ENCODE measurements around the gene VCL. TPM values are rescaled to one million over a fixed set of nuclear protein-coding genes. Genes with fewer than 3 reads are reported as not detected.
A peak's percentile ranks its signal among the peaks of the same experiment; 100 is the strongest.

Gene VCL
- total RNA-seq, 2 experiments from 2014 or later = 13.4 to 14.4 TPM

DNA sequence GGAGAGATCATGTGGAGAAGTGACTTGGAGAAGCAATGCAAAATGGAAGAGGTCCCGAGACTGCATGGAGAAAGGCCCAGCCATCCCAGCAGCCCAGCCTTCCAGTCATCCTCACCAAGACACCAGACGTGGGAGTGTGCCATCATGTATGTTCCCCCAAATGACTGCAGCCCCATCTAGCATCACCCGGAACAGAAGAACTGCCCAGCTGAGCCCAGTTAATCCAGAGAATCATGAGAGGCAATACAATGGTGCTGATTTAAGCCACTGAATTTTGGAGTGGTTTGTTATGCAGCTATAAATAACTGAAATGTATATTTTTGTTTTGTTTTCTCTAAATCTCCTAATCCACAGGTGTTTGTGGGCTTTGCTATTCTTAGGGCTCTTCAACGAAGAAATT, 22.5 kb upstream of the VCL start:
- no peaks in the 10 kb centered on the region for H3K27me3 Mint-ChIP-seq (ENCODE audit: low read depth)

DNA sequence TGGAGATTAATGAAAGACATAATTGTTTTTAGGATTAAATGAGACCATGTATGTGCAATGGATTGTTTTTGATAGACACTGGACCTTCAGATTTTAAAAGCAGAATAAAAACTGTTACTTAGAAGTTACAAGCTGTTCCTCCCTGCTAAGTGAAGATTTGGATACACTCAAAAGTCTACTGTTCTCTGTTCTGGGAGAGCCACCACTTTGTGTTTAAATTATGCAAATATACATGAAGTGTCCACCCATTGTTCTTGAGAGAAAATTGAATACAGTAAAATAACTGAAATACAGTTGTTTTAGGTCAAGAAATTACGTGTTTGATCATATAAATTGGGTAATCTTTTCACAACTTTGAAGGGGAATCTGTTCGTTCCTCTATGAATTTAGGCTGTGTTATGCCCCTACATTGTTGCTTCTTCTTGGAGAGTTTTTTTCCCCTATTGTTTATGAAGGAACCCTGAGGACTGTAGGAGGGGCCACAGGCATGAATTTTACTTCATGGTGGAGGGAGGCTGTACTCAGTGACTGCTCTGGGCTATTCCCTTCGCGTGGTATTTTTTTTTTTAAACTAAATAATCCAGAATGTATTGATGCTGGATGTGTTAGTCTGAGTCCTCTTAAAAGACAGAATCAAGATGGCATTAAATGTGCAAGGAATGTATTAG, 18.6 kb upstream of the VCL start:
- Mint-ChIP-seq H3K9me3 (peaks cover 3% of the 10 kb centered on the region), H3K36me3 (ENCODE audit: low read depth) (no peaks in the 10 kb centered on the region), H3K4me3 (no peak overlapping the region), H3K4me1 (ENCODE audit: low read depth) (peaks cover 9% of the 10 kb centered on the region), H3K27ac (no peak overlapping the region), H3K27me3 (ENCODE audit: low read depth) (no peaks in the 10 kb centered on the region)
- DNase-seq = no peak
- intact Hi-C loops (cut with micrococcal nuclease) = no loop called here
- CTCF ChIA-PET = no interaction called here

More for the DNA sequence above, 22.5 kb upstream of the VCL start:
- H3K9me3 Mint-ChIP-seq = peaks cover 3% of the 10 kb centered on the region
- intact Hi-C loops (cut with micrococcal nuclease) = no loop called here
- CTCF ChIA-PET = interaction anchor here (1.0 kb wide), 2 partner anchors 18 kb away, joined by 4 to 9 read pairs; no protein-coding TSS in a partner anchor
- no peak overlapping the region for H3K4me3 Mint-ChIP-seq
- H3K4me1 Mint-ChIP-seq (ENCODE audit: low read depth) = peaks cover 15% of the 10 kb centered on the region
- H3K36me3 Mint-ChIP-seq (ENCODE audit: low read depth) = no peaks in the 10 kb centered on the region
- no peak for DNase-seq
- H3K27ac Mint-ChIP-seq = no peak overlapping the region

DNA sequence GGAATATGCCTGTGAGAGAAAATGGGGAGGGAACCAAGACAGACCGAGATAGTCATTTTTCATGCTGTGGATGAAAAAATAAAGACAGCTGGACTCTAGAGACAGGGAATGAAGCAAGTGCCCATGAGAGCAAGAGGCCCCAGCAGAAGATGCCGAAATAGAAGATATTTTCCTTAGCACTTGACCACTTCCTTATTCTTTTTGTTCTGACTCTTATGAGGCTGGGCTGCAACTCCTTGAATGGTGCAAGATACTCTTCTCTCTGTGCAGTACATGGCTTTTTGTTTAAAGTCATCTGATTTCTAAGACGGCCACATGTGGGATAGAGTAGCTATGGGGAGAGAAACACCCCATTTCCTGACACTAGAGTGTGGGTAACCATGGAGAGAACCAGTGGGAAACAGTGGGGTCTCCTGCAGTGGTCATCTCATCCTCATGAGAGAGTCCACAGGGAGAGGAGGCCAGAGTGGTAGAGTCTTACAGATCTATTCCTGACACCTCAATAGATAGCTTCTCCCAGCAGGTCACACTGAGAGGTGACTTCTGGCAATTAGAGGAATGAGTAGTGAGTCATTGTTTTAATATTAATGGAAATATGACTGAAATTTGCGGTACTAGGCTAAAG, 18.0 kb upstream of the VCL start:
- intact Hi-C loops (cut with micrococcal nuclease) = no loop called here
- H3K27me3 Mint-ChIP-seq (ENCODE audit: low read depth) = no peaks in the 10 kb centered on the region
- no peak for DNase-seq
- no peak overlapping the region for H3K27ac Mint-ChIP-seq
- H3K4me1 Mint-ChIP-seq (ENCODE audit: low read depth) = peaks cover 5% of the 10 kb centered on the region
- CTCF ChIA-PET = no interaction called here
- no peak overlapping the region for H3K4me3 Mint-ChIP-seq
- H3K9me3 Mint-ChIP-seq = peaks cover 3% of the 10 kb centered on the region
- H3K36me3 Mint-ChIP-seq (ENCODE audit: low read depth) = no peaks in the 10 kb centered on the region

- DNase-seq = no peak
- intact Hi-C loops (cut with micrococcal nuclease) = no loop called here
- no peak overlapping the region for H3K27ac Mint-ChIP-seq
- no peaks in the 10 kb centered on the region for H3K27me3 Mint-ChIP-seq (ENCODE audit: low read depth)
- H3K4me3 Mint-ChIP-seq = no peak overlapping the region
- H3K4me1 Mint-ChIP-seq (ENCODE audit: low read depth) = peaks cover 5% of the 10 kb centered on the region
- no peaks in the 10 kb centered on the region for H3K36me3 Mint-ChIP-seq (ENCODE audit: low read depth)
- CTCF ChIA-PET = interaction anchor here (1.2 to 1.9 kb wide), 2 partner anchors 96 to 102 kb away, joined by 3 to 4 read pairs; no protein-coding TSS in a partner anchor
- H3K9me3 Mint-ChIP-seq = no peaks in the 10 kb centered on the region
Observed at GRCh38 chr10:73981812-73982211, 16.1 kb upstream of the VCL start.

GRCh38 chr10:73983096-73984047, 14.5 kb upstream of the VCL start:
- H3K4me1 Mint-ChIP-seq (ENCODE audit: low read depth) = peaks cover 5% of the 10 kb centered on the region
- no peaks in the 10 kb centered on the region for H3K9me3 Mint-ChIP-seq
- intact Hi-C loops (cut with micrococcal nuclease) = no loop called here
- no peaks in the 10 kb centered on the region for H3K27me3 Mint-ChIP-seq (ENCODE audit: low read depth)
- no peak for DNase-seq
- CTCF ChIA-PET = interaction anchor here (1.9 kb wide), 1 partner anchor 104 kb away, joined by 4 read pairs; no protein-coding TSS in a partner anchor
- H3K27ac Mint-ChIP-seq = no peak overlapping the region
- H3K36me3 Mint-ChIP-seq (ENCODE audit: low read depth) = no peaks in the 10 kb centered on the region
- no peak overlapping the region for H3K4me3 Mint-ChIP-seq

DNA sequence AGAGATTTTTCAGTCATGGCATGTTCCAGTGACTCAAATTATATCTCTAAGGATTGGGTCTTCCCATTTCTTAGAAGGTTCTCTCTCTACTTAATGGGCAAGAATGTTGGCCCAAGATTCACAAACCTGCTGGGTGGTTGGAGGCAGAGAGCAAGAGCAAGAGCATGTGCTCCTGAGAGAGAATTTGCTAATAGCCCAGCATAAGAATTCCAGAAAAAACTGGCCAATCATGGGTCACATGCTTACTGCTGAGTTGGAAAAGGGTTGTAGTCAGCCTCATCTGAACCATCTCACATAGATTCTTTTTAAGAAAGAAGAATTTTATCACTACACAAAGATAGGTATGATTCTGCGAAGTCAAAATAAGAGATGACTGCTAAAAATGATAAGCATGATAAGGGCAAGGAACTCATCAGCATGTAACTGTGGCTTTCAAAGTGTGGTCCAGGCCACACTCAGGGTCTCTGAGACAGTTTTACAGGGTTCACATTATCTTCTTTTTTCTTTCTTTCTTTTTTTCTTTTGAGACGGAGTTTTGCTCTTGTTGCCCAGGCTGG, 8.2 kb upstream of the VCL start:
- CTCF ChIA-PET = no interaction called here
- Mint-ChIP-seq H3K36me3 (ENCODE audit: low read depth) (no peaks in the 10 kb centered on the region), H3K4me3 (no peak overlapping the region), H3K27ac (no peak overlapping the region), H3K27me3 (ENCODE audit: low read depth) (no peaks in the 10 kb centered on the region), H3K4me1 (ENCODE audit: low read depth) (peaks cover 31% of the 10 kb centered on the region), H3K9me3 (no peaks in the 10 kb centered on the region)
- DNase-seq = no peak
- intact Hi-C loops (cut with micrococcal nuclease) = no loop called here

GRCh38 chr10:73991203-73991883, 6.6 kb upstream of the VCL start:
- no peak for DNase-seq
- no peaks in the 10 kb centered on the region for H3K27me3 Mint-ChIP-seq (ENCODE audit: low read depth)
- H3K4me3 Mint-ChIP-seq = no peak overlapping the region
- peaks cover 31% of the 10 kb centered on the region for H3K4me1 Mint-ChIP-seq (ENCODE audit: low read depth)
- CTCF ChIA-PET = interaction anchor here (0.6 to 2.6 kb wide), 4 partner anchors 35 to 112 kb away, joined by 3 to 9 read pairs (median 7); no protein-coding TSS in a partner anchor
- intact Hi-C loops (cut with micrococcal nuclease) = no loop called here
- H3K9me3 Mint-ChIP-seq = no peaks in the 10 kb centered on the region
- no peak overlapping the region for H3K27ac Mint-ChIP-seq
- no peaks in the 10 kb centered on the region for H3K36me3 Mint-ChIP-seq (ENCODE audit: low read depth)

DNA sequence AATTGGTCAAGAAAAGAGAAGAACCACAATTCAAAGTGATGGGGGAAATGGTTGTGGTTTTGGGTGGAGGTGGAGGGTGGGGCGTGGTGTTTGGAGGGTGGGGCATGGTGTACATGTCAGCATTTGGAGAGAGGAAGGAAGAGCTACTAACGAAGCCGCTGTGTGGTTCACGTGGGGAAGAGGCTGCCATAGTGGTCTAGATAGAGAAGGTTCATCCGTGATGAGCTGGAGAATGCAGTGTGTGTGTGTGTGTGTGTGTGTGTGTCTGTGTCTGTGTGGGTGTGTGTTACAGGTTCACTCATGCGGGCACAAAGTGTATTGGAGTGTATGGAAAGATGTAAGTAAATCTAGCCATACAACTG, 6.1 kb upstream of the VCL start:
- Mint-ChIP-seq H3K27ac (peak overlapping the region; percentile 0), H3K36me3 (ENCODE audit: low read depth) (no peaks in the 10 kb centered on the region), H3K4me3 (peak overlapping the region; percentile 2), H3K27me3 (ENCODE audit: low read depth) (no peaks in the 10 kb centered on the region), H3K4me1 (ENCODE audit: low read depth) (peaks cover 31% of the 10 kb centered on the region), H3K9me3 (no peaks in the 10 kb centered on the region)
- peak; percentile 75 for DNase-seq
- CTCF ChIA-PET = interaction anchor here (0.6 to 2.6 kb wide), 4 partner anchors 35 to 112 kb away, joined by 3 to 9 read pairs (median 7); no protein-coding TSS in a partner anchor
- intact Hi-C loops (cut with micrococcal nuclease) = no loop called here

DNA sequence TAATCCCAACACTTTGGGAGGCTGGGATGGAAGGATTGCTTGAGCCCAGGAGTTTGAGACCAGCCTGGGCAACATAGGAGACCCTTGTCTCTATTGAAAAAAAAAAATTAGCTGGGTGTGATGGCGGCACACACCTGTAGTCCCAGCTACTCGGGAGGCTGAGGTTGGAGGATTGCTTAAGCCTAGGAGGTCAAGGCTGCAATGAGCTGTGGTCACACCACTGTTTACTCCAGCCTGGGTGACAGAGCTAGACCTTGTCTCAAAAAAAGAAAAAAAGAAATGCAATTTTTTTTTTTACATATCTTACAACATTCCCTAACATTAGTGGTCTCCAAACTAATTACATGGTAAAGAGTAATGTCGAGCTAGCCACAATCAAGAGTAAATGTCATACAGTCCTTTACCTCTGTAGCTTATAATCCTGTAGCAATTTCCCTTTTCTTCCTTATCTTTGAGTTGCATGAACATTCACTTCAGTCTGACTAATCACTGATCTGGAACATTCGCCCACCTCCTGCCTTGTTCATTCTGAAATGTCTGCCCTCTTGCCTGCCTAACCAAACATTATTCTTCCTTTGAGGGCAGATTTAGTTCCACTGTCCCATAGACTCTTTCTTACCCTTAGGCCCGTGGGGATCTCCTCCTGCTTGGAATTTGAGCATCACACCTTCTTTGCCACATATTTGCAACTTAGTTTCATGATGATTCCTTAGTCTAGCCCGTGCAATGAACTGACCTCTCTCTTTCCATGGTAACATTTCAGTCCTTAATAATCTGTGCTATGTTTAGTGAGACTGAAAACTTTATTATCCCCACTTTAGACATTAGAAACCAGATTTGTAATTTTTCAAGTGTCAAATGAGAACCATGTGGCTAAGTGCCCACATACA, 4.8 kb upstream of the VCL start:
- H3K36me3 Mint-ChIP-seq (ENCODE audit: low read depth) = no peaks in the 10 kb centered on the region
- H3K27me3 Mint-ChIP-seq (ENCODE audit: low read depth) = no peaks in the 10 kb centered on the region
- intact Hi-C loops (cut with micrococcal nuclease) = no loop called here
- CTCF ChIA-PET = interaction anchor here (1.0 to 2.6 kb wide), 5 partner anchors 18 to 114 kb away, joined by 3 to 9 read pairs (median 7); no protein-coding TSS in a partner anchor
- no peak overlapping the region for H3K4me3 Mint-ChIP-seq
- H3K27ac Mint-ChIP-seq = no peak overlapping the region
- no peaks in the 10 kb centered on the region for H3K9me3 Mint-ChIP-seq
- peaks cover 32% of the 10 kb centered on the region for H3K4me1 Mint-ChIP-seq (ENCODE audit: low read depth)
- peak; percentile 10 for DNase-seq

- H3K9me3 Mint-ChIP-seq = no peaks in the 10 kb centered on the region
- DNase-seq = no peak
- H3K4me3 Mint-ChIP-seq = no peak overlapping the region
- CTCF ChIA-PET = interaction anchor here (1.1 to 1.5 kb wide), 2 partner anchors 109 to 115 kb away, joined by 3 to 7 read pairs; no protein-coding TSS in a partner anchor
- intact Hi-C loops (cut with micrococcal nuclease) = loop anchor here (5.0 kb wide), 2 partner anchors 1117 to 1738 kb away; partner anchors contain the start of gene SAMD8
- no peaks in the 10 kb centered on the region for H3K27me3 Mint-ChIP-seq (ENCODE audit: low read depth)
- H3K27ac Mint-ChIP-seq = no peak overlapping the region
- H3K36me3 Mint-ChIP-seq (ENCODE audit: low read depth) = no peaks in the 10 kb centered on the region
- H3K4me1 Mint-ChIP-seq (ENCODE audit: low read depth) = peaks cover 44% of the 10 kb centered on the region
Observed at GRCh38 chr10:73995035-73995358, 2.9 kb upstream of the VCL start.

- Mint-ChIP-seq H3K27me3 (ENCODE audit: low read depth) (no peaks in the 10 kb centered on the region), H3K36me3 (ENCODE audit: low read depth) (no peaks in the 10 kb centered on the region), H3K4me1 (ENCODE audit: low read depth) (peaks cover 30% of the 10 kb centered on the region), H3K27ac (peak overlapping the region; percentile 89), H3K4me3 (peak overlapping the region; percentile 86), H3K9me3 (no peaks in the 10 kb centered on the region)
- intact Hi-C loops (cut with micrococcal nuclease) = loop anchor here (5.0 kb wide), 2 partner anchors 1115 to 1740 kb away; partner anchors contain the start of gene SAMD8
- CTCF ChIA-PET = interaction anchor here (1.0 kb wide), 1 partner anchor 1238 kb away, joined by 3 read pairs; the partner anchor contains the start of gene COMTD1
- peak; percentile 77 for DNase-seq
Observed at GRCh38 chr10:73997461-73997786, 492 bp upstream of the VCL start.
